Activated T-cell treated with anti-CD3 and anti-CD28 coated beads for 24 hours (primary cell): Measurements from ENCODE around the gene SPDYE1.
"Not testable (repeated sequence)": the region's sequence is repeated elsewhere in the genome, so short reads cannot be mapped to it uniquely, and the experiment has no call there.

Source experiments
- DNase-seq: peaks from one replicate; pipeline ENCODE4 v3.0.0-alpha.2; 2020; ENCODE audit warnings: low read depth

Gene SPDYE1

GRCh38 chr7:43997532-43997931 is at the start of gene SPDYE1:
Gene SPDYE1, plus strand, starts transcription at chr7:43997897. Its CDS starts 2,053 bp downstream, at chr7:43999950.
- not testable (repeated sequence) for DNase-seq

GRCh38 chr7:43952028-43952427 is 45.7 kb upstream of the SPDYE1 start:
- no peak for DNase-seq

GRCh38 chr7:43953071-43953470 is 44.6 kb upstream of the SPDYE1 start:
- DNase-seq = no peak

GRCh38 chr7:43954524-43955228 is 43.0 kb upstream of the SPDYE1 start:
- peak; percentile 3 for DNase-seq

- no peak for DNase-seq
These were observed 41.7 kb upstream of the SPDYE1 start for GRCh38 chr7:43956027-43956426.

GRCh38 chr7:43960933-43961332 is 36.8 kb upstream of the SPDYE1 start:
- no peak for DNase-seq

- DNase-seq = not testable (repeated sequence)
These were observed 31.3 kb upstream of the SPDYE1 start for GRCh38 chr7:43966392-43966791.

GRCh38 chr7:43968172-43969040 is 29.3 kb upstream of the SPDYE1 start:
- DNase-seq = not testable (repeated sequence)

GRCh38 chr7:43969586-43969985 is 28.1 kb upstream of the SPDYE1 start:
- DNase-seq = not testable (repeated sequence)

- not testable (repeated sequence) for DNase-seq
These were observed 27.0 kb upstream of the SPDYE1 start for GRCh38 chr7:43970698-43971097.

GRCh38 chr7:43974033-43974573 is 23.6 kb upstream of the SPDYE1 start:
- not testable (repeated sequence) for DNase-seq

- DNase-seq = not testable (repeated sequence)
These were observed 22.8 kb upstream of the SPDYE1 start for GRCh38 chr7:43974725-43975482.

- no peak for DNase-seq
These were observed 20.2 kb upstream of the SPDYE1 start for GRCh38 chr7:43977525-43977924.

GRCh38 chr7:43978102-43978501 is 19.6 kb upstream of the SPDYE1 start:
- DNase-seq = not testable (repeated sequence)

GRCh38 chr7:43982848-43983247 is 14.8 kb upstream of the SPDYE1 start:
- DNase-seq = not testable (repeated sequence)

- not testable (repeated sequence) for DNase-seq
These were observed 14.0 kb upstream of the SPDYE1 start for GRCh38 chr7:43983736-43984135.

GRCh38 chr7:43985904-43986864 is 11.5 kb upstream of the SPDYE1 start:
- DNase-seq = peak; percentile 82

- not testable (repeated sequence) for DNase-seq
These were observed 10.2 kb upstream of the SPDYE1 start for GRCh38 chr7:43987476-43987875.

GRCh38 chr7:43990011-43990585 is 7.6 kb upstream of the SPDYE1 start:
- DNase-seq = not testable (repeated sequence)

GRCh38 chr7:43990829-43991228 is 6.9 kb upstream of the SPDYE1 start:
- not testable (repeated sequence) for DNase-seq
